ENCODE data around the gene NGEF. TPM values are rescaled to one million over a fixed set of nuclear protein-coding genes. Genes with fewer than 3 reads are reported as not detected.

Gene NGEF
- total RNA-seq, 3 donors from 2014 or later, result 20.1 to 67.5 (median 38.0) TPM

- H3K4me3 ChIP-seq, result no peak overlapping the region
- H3K4me1 ChIP-seq (ENCODE audit: low read depth), result no peaks in the 10 kb centered on the region
- intact Hi-C loops (cut with DNase I, micrococcal nuclease), result no loop called here
- H3K36me3 ChIP-seq (ENCODE audit: low read depth), result no peaks in the 10 kb centered on the region
- ATAC-seq, result no peak
- H3K9me3 ChIP-seq, result no peaks in the 10 kb centered on the region
- TF ChIP-seq CTCF (IDR thresholded peaks at IDR 0.05), result no peak
- no peak for DNase-seq
Observed at GRCh38 chr2:232886632-232887031, 126.4 kb downstream of the NGEF start.

- H3K4me3 ChIP-seq, result no peak overlapping the region
- no peak for ATAC-seq
- H3K9me3 ChIP-seq, result no peaks in the 10 kb centered on the region
- H3K36me3 ChIP-seq (ENCODE audit: low read depth), result no peaks in the 10 kb centered on the region
- H3K4me1 ChIP-seq (ENCODE audit: low read depth), result no peaks in the 10 kb centered on the region
- DNase-seq, result no peak
- TF ChIP-seq CTCF (IDR thresholded peaks at IDR 0.05), result no peak
- intact Hi-C loops (cut with DNase I, micrococcal nuclease), result no loop called here
Observed at GRCh38 chr2:232886176-232886575, 126.9 kb downstream of the NGEF start.

- Histone ChIP-seq H3K4me3 (no peak overlapping the region), H3K9me3 (no peaks in the 10 kb centered on the region), H3K36me3 (ENCODE audit: low read depth) (no peaks in the 10 kb centered on the region), H3K4me1 (ENCODE audit: low read depth) (no peaks in the 10 kb centered on the region)
- ATAC-seq, result no peak
- no peak for DNase-seq
- intact Hi-C loops (cut with DNase I, micrococcal nuclease), result no loop called here
- no peak for TF ChIP-seq CTCF (IDR thresholded peaks at IDR 0.05)
Observed at GRCh38 chr2:232885264-232885961, 127.6 kb downstream of the NGEF start.

- Histone ChIP-seq H3K4me1 (ENCODE audit: low read depth) (no peaks in the 10 kb centered on the region), H3K4me3 (no peak overlapping the region), H3K9me3 (no peaks in the 10 kb centered on the region), H3K36me3 (ENCODE audit: low read depth) (no peaks in the 10 kb centered on the region)
- peak in 1 of 3 donors; percentile 0 for DNase-seq
- no peak for ATAC-seq
- no peak for TF ChIP-seq CTCF (IDR thresholded peaks at IDR 0.05)
- intact Hi-C loops (cut with DNase I, micrococcal nuclease), result no loop called here
Observed at GRCh38 chr2:232884549-232885263, 128.3 kb downstream of the NGEF start.

- H3K4me3 ChIP-seq, result no peak overlapping the region
Observed at GRCh38 chr2:232884001-232884421, 129.0 kb downstream of the NGEF start.

More at GRCh38 chr2:232884001-232884421, 129.0 kb downstream of the NGEF start:
- no peak for ATAC-seq
- TF ChIP-seq CTCF (IDR thresholded peaks at IDR 0.05), result no peak
- Histone ChIP-seq H3K4me1 (ENCODE audit: low read depth) (no peaks in the 10 kb centered on the region), H3K36me3 (ENCODE audit: low read depth) (no peaks in the 10 kb centered on the region), H3K9me3 (no peaks in the 10 kb centered on the region)
- no peak for DNase-seq
- intact Hi-C loops (cut with DNase I, micrococcal nuclease), result no loop called here

Data from mucosa of descending colon (tissue), 3 donors.